ENCODE results near the gene GBA2.

The GBA2 gene

DNA sequence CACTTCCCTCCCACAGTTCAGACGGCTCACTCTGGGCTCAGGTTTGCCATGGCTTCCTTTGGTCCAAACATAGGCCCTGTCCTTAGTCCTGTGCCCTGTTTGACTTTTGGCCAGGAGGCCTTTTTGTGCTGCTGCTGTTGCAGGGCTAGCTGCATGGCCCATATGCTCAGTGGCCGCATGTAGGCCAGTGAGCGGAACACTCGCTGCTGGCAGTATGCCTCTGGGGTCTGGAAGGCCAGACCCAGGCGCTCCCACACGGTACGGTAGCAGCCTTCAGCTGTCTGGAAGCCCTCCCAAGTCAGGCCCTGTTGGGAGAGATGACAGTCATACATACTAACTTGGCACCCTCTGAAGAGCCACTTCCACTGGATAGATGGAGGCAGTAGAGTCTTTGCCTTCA is 11.9 kb downstream of the GBA2 start:
- no peak for DNase-seq

DNA sequence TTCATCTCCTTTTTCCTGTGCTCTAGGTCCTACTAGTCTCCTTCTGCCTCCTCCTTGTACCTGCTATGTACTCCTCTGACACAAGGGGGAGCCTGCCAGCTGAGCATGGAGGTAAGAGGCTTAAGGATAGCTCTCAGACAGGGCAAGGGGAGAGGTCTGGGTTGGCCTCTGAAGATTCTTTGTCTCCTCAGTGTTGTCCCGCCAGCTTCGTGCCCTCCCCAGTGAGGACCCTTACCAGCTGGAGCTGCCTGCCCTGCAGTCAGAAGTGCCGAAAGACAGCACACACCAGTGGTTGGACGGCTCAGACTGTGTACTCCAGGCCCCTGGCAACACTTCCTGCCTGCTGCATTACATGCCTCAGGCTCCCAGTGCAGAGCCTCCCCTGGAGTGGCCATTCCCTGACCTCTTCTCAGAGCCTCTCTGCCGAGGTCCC is 12.8 kb downstream of the GBA2 start:
- peak; percentile 71 for DNase-seq

DNA sequence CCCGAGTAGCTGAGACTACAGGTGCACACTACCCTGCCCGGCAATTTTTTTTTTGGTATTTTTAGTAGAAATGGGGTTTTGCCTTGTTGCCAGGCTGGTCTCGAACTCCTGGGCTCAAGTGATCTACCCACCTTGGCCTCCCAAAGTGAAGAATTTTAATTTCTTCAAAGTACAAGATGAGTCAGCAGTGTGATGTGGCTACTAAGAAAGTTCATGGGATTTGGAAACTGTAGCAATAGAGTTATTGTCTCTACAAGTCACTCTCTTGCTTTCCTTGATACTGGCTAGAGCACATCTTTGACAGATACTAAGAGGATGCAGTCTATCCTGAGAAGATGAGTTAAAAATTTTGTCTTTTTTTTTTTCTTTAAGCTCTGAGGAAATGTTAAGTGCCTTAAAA is 14.9 kb downstream of the GBA2 start:
- no peak for DNase-seq

DNA sequence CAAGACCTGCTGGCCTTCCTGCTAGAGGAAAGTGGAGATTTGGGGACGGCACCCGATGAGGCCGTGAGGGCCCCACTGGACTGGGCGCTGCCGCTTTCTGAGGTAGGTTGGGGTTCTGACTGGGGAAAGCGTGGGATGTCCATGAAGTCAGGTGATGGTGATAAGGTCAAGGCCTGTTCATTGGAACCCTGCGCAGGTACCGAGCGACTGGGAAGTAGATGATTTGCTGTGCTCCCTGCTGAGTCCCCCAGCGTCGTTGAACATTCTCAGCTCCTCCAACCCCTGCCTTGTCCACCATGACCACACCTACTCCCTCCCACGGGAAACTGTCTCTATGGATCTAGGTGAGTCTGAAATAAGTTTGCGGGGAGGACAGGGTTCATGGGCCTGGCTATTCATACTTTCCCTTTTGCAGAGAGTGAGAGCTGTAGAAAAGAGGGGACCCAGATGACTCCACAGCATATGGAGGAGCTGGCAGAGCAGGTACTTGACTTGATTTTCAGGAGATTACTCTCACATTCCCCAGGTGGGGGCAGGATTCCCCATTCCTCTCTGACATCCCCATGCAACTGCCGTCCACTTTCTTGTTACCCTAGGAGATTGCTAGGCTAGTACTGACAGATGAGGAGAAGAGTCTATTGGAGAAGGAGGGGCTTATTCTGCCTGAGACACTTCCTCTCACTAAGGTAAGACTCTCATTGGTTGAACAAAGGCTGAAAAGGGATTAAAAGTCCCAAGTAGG is 16.1 kb downstream of the GBA2 start:
- no peak for DNase-seq

- peak; percentile 98 for DNase-seq
These were observed 16.7 kb downstream of the GBA2 start, which contains the start of the genes CREB3 and TLN1 for GRCh38 chr9:35732185-35732799. Gene CREB3 (plus strand): TSS chr9:35732666. CDS start chr9:35732773, 107 bp downstream. Gene TLN1 (minus strand): TSS chr9:35732195. CDS start chr9:35725694, 6,501 bp downstream.

GRCh38 chr9:35731415-35732184 is 17.4 kb downstream of the GBA2 start:
- no peak for DNase-seq

- no peak for DNase-seq
These were observed 18.6 kb downstream of the GBA2 start for GRCh38 chr9:35730486-35730854.

GRCh38 chr9:35729700-35730485 is 19.1 kb downstream of the GBA2 start:
- DNase-seq, result peak; percentile 32

- DNase-seq, result no peak
These were observed 19.9 kb downstream of the GBA2 start for GRCh38 chr9:35729101-35729500.

- peak; percentile 51 for DNase-seq
These were observed 20.7 kb downstream of the GBA2 start for GRCh38 chr9:35728041-35728971.

DNA sequence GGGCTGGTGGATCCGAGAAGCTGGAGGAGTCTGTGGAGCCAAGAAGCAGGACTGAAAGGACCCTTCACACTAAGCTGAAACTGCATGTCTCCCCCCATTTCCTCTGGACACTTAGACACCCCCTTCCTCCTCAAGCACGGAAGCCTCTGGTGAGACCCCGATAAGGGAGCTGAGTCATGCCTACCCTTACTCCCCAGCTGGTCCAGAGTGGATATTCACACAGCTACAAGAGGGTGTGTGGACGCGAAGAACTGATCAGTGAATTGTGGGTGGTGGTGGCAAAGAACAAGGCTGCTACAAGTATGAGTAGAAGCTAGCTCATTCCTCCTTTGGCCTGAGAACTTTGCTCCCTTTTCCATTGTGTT is 21.4 kb downstream of the GBA2 start:
- no peak for DNase-seq

GRCh38 chr9:35726931-35727330 is 22.1 kb downstream of the GBA2 start:
- peak; percentile 52 for DNase-seq

DNA sequence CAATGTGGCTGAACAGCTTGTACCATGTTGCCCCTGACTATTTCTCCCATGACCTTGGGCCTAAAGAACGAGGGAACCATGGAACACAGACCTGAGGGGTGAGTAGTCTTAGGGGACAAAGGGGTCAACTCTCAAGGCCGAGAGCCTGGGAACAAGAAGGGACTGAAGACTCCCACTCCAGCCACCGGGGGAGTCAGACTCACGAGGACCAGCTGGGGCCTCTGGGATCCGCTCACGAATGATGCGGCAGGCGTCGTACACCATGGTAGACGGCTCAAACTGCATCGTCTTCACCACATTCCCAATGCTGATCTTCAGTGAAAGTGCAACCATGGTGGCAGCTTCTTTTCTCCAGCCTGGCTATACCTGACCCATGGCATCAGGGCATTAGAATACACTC is 23.7 kb downstream of the GBA2 start:
- no peak for DNase-seq

DNA sequence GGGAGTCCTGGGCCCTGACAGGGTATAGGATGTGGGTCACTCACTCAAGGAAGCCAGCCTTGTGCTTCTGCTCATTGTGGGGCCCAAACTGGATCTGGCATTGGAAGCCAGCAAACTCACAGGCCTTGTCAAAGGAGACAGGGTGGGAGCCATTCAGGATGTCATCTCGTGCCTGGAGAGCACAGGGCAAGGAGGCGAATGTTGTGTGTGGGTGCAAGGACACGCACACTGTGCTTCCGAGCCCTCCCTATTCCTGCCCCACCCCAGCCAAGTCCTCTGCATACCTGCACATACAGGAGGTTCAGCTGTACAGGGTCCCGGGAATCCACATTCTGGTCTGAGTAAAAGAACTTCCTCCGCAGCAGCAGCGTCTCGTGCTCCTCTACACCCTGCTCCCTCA is 25.1 kb downstream of the GBA2 start:
- DNase-seq, result no peak

DNA sequence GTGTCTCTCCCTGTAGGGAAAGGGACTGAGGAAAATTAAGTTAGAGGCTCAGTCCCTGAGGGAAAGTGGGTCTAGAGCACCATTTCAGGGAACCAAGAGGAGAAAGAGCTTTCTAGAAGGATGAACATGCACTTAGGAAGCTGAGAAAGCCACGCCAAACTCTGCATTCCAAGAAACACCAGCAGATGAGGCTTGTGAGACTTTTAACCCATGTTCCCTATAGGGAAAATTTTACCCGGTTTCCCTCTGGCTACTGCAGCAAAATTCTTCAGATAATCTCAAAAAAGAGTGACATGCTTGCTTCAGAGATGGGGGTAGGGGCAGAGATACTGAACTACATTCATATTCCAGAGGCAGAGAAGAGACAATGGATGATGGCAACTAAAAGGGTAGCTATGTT is 25.6 kb downstream of the GBA2 start:
- DNase-seq, result no peak

DNA sequence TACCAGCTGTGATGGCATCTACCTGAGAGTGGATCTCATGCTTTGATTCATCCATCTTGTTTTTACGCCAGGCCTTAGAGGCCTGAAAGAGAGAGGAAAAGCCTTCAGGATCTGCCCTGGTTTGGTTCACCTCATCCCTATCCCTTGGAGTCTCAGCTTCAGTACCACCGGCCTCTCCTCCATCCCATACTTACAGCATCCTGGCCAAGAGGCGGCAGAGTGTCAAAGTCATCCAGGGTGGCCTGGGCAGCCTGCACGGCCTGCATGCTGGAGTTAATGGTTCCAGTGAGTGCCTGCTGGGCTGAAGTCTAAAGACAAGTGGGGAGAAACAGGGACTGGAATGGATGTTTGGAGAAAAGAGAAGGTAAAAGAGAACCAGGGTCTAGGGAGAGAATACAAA is 29.5 kb downstream of the GBA2 start:
- no peak for DNase-seq

- no peak for DNase-seq
These were observed 30.1 kb downstream of the GBA2 start for GRCh38 chr9:35718721-35719511.

GRCh38 chr9:35717132-35717870 is 31.7 kb downstream of the GBA2 start:
- DNase-seq, result no peak

- no peak for DNase-seq
These were observed 32.8 kb downstream of the GBA2 start for GRCh38 chr9:35716230-35716629.

DNA sequence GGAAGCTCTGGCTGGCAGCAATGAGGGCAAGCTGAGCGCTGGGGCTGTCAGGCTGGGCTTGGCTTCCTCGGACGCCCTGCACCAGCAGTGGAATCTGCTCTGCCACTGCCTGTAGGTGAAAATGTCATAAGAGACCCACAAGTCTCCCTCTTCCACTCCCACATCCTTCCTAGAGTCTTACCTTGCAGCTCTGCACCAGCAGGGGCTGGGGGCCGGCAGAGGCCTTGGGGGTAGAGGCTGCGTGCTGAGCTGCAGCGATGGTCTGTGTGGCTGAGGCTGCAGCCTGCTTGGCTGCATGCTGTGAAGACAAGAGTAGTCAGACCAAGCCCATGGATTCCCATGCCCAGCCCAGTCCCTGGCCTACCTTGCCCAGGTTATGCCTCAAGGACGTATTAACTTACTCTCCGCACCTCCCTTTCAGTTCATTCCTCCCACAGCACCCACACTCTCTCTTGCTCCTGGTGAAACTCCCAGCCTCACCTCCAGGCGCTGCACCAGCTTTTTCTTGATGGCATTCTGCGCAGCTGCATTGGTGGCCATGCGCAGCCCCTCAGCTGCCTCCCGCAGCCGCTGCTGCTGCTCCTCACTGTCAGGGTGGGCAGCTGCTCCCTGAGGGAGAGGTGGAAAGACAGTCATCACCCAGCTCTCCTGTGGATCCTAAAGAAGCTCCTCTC is 34.3 kb downstream of the GBA2 start:
- no peak for DNase-seq

Measured in CD4-positive, alpha-beta T cell treated with Interleukin-6 for 4 hours (primary cell).